GM23248 (cell line): Measurements from ENCODE around the gene SUN1.
"Not testable (repeated sequence)": the region's sequence is repeated elsewhere in the genome, so short reads cannot be mapped to it uniquely, and the experiment has no call there.

Experiments
- EZH2 ChIP-seq: fragments of 200-600 bp; sonication (generic); IDR thresholded peaks from 2 replicates; pipeline ENCODE4 v1.6.1; 2018; ENCODE audit warnings: antibody characterized with exemption, mild to moderate bottlenecking; ENCODE audit not compliant: insufficient read depth, poor library complexity, severe bottlenecking
- EZH2phosphoT487 ChIP-seq: fragments of 200-600 bp; sonication (generic); IDR thresholded peaks from 2 replicates; pipeline ENCODE4 v1.6.1; 2018; ENCODE audit warnings: antibody characterized with exemption, moderate library complexity, mild to moderate bottlenecking, low read depth; ENCODE audit not compliant: insufficient read depth

- TF ChIP-seq EZH2, EZH2phosphoT487: not testable (repeated sequence)
Observed at GRCh38 chr7:847728-848127, 15.5 kb downstream of the SUN1 start.
